ENCODE data around the gene MCC. TPM values are rescaled to one million over a fixed set of nuclear protein-coding genes. Genes with fewer than 3 reads are reported as not detected.
A peak's percentile ranks its signal among the peaks of the same experiment; 100 is the strongest.

The MCC gene
- total and polyA plus RNA-seq, 2 donors (not counting 1 experiment from before 2014, with no cell fraction given) = 3.2 to 41.3 TPM

- H3K4me1 ChIP-seq (ENCODE audit: control insufficient read depth, extremely low read depth, insufficient read depth, low read length) = no peaks in the 10 kb centered on the region
- no peak overlapping the region for H2AFZ ChIP-seq (ENCODE audit: low read length)
- no peak overlapping the region for H3K4me2 ChIP-seq (ENCODE audit: extremely low read depth, insufficient read depth, low read length)
- TF ChIP-seq CTCF (conservative IDR thresholded peaks at IDR 0.05 in 1 of 2, IDR thresholded peaks at IDR 0.05 in 1 of 2; ENCODE audit: low read depth in 1 of 2, low read length in 2 of 2) = no peak
- TF ChIP-seq EZH2 (IDR thresholded peaks at IDR 0.05; ENCODE audit: low read length, missing control alignments) = no peak
- peaks cover under 1% of the 10 kb centered on the region for H3K79me2 ChIP-seq (ENCODE audit: control insufficient read depth, insufficient read depth, low read length)
- no peaks in the 10 kb centered on the region for H3K36me3 ChIP-seq (ENCODE audit: control insufficient read depth, insufficient read depth, low read length)
- H3K9ac ChIP-seq (ENCODE audit: insufficient read depth, low read length) = no peak overlapping the region
- DNase-seq (ENCODE audit: low read depth in 2 of 2) = peak in 1 of 2 donors; percentile 41
- no peaks in the 10 kb centered on the region for H4K20me1 ChIP-seq (ENCODE audit: control insufficient read depth, extremely low read depth, insufficient read depth, low read length)
- no peaks in the 10 kb centered on the region for H3K9me3 ChIP-seq (ENCODE audit: control insufficient read depth, insufficient read depth, low read depth, low read length)
- no peak overlapping the region for H3K4me3 ChIP-seq (replicated peaks in 1 of 4; ENCODE audit: control extremely low read depth in 1 of 4, insufficient read depth in 1 of 4, low read depth in 3 of 4, low read length in 4 of 4)
- peaks cover 4% of the 10 kb centered on the region for H3K27me3 ChIP-seq (ENCODE audit: control insufficient read depth, insufficient read depth, low read length)
- H3K27ac ChIP-seq (ENCODE audit: insufficient read depth, low read length) = no peak overlapping the region
Measured at GRCh38 chr5:113508756-113509155, 20.5 kb upstream of the MCC start.

DNA sequence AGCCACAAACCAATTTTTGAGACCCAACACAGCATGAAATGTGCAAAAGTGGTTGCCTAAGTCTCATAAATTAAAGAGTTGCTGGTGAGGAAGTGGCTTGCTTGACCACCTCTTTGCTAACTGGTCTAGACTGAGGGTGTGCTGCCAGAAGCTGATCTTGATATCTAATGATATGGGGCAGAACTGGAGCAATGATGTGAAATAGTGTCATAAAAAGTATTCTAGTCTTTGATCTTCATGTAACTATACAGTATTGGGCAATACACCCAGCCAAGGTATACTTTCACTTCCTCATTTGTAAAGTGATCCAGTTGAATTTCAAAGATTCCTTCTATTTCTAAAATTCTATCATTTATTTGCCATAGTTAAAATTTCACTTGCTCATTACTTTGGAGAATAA, 19.3 kb upstream of the MCC start:
- Histone ChIP-seq H3K36me3 (ENCODE audit: control insufficient read depth, insufficient read depth, low read length) (no peaks in the 10 kb centered on the region), H3K4me1 (ENCODE audit: control insufficient read depth, extremely low read depth, insufficient read depth, low read length) (no peaks in the 10 kb centered on the region), H3K9me3 (ENCODE audit: control insufficient read depth, insufficient read depth, low read depth, low read length) (no peaks in the 10 kb centered on the region), H3K27ac (ENCODE audit: insufficient read depth, low read length) (no peak overlapping the region), H3K4me3 (replicated peaks in 1 of 4; ENCODE audit: control extremely low read depth in 1 of 4, insufficient read depth in 1 of 4, low read depth in 3 of 4, low read length in 4 of 4) (no peak overlapping the region), H2AFZ (ENCODE audit: low read length) (no peak overlapping the region), H3K4me2 (ENCODE audit: extremely low read depth, insufficient read depth, low read length) (no peak overlapping the region), H3K27me3 (ENCODE audit: control insufficient read depth, insufficient read depth, low read length) (peaks cover 4% of the 10 kb centered on the region), H3K9ac (ENCODE audit: insufficient read depth, low read length) (no peak overlapping the region), H3K79me2 (ENCODE audit: control insufficient read depth, insufficient read depth, low read length) (no peaks in the 10 kb centered on the region), H4K20me1 (ENCODE audit: control insufficient read depth, extremely low read depth, insufficient read depth, low read length) (no peaks in the 10 kb centered on the region)
- DNase-seq (ENCODE audit: low read depth in 2 of 2) = no peak
- TF ChIP-seq EZH2 (IDR thresholded peaks at IDR 0.05; ENCODE audit: low read length, missing control alignments) = no peak
- no peak for TF ChIP-seq CTCF (conservative IDR thresholded peaks at IDR 0.05 in 1 of 2, IDR thresholded peaks at IDR 0.05 in 1 of 2; ENCODE audit: low read depth in 1 of 2, low read length in 2 of 2)

DNA sequence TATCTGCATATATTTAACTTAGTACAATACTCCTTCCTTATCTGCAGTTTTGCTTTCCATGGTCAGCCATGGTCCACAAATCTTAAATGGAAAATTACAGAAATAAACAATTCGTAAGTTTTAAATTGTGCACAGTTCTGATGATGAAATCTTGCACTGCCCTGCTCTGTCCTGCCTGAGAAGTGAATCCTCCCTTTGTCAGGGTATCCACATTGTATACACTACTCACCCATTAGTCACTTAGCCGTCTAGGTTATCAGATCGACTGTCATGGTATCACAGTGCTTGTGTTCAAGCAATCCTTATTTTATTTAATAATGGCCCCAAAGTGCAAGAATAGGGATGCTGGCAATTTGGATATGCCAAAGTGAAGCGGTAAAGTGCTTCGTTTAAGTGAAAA, 16.9 kb upstream of the MCC start:
- peak in 1 of 2 donors; percentile 54 for DNase-seq (ENCODE audit: low read depth in 2 of 2)
- no peak overlapping the region for H2AFZ ChIP-seq (ENCODE audit: low read length)

More for the DNA sequence above, 16.9 kb upstream of the MCC start:
- Histone ChIP-seq H3K79me2 (ENCODE audit: control insufficient read depth, insufficient read depth, low read length) (no peaks in the 10 kb centered on the region), H4K20me1 (ENCODE audit: control insufficient read depth, extremely low read depth, insufficient read depth, low read length) (no peaks in the 10 kb centered on the region), H3K9ac (ENCODE audit: insufficient read depth, low read length) (no peak overlapping the region), H3K4me2 (ENCODE audit: extremely low read depth, insufficient read depth, low read length) (no peak overlapping the region), H3K9me3 (ENCODE audit: control insufficient read depth, insufficient read depth, low read depth, low read length) (no peaks in the 10 kb centered on the region), H3K27ac (ENCODE audit: insufficient read depth, low read length) (no peak overlapping the region), H3K4me1 (ENCODE audit: control insufficient read depth, extremely low read depth, insufficient read depth, low read length) (no peaks in the 10 kb centered on the region), H3K27me3 (ENCODE audit: control insufficient read depth, insufficient read depth, low read length) (peaks cover 4% of the 10 kb centered on the region), H3K36me3 (ENCODE audit: control insufficient read depth, insufficient read depth, low read length) (no peaks in the 10 kb centered on the region), H3K4me3 (replicated peaks in 1 of 4; ENCODE audit: control extremely low read depth in 1 of 4, insufficient read depth in 1 of 4, low read depth in 3 of 4, low read length in 4 of 4) (no peak overlapping the region)
- TF ChIP-seq CTCF (conservative IDR thresholded peaks at IDR 0.05 in 1 of 2, IDR thresholded peaks at IDR 0.05 in 1 of 2; ENCODE audit: low read depth in 1 of 2, low read length in 2 of 2) (no peak), EZH2 (IDR thresholded peaks at IDR 0.05; ENCODE audit: low read length, missing control alignments) (no peak)
